ENCODE results near the gene ZDHHC1. TPM values are rescaled to one million over a fixed set of nuclear protein-coding genes. Genes with fewer than 3 reads are reported as not detected.

The ZDHHC1 gene
- total and polyA plus RNA-seq, 2 donors (not counting 3 experiments of a cell fraction or from before 2014, with no cell fraction given): 11.4 to 14.4 TPM

- peaks cover 0 to 2% of the 10 kb centered on the region in 2 experiments for H3K36me3 ChIP-seq (ENCODE audit: control insufficient read depth in 2 of 2, extremely low read depth in 1 of 2, insufficient read depth in 2 of 2, low read length in 2 of 2)
- intact Hi-C loops (cut with micrococcal nuclease) (no loop called here), dilution Hi-C loops (cut with MboI; ENCODE audit: extremely low pct_ligation_motif_present, low sequenced_read_pairs) (no loop called here)
- H3K4me2 ChIP-seq (ENCODE audit: insufficient read depth, low read length): no peak overlapping the region
- no TSS peak for BruUV-seq (replicated peaks)
- H3K9ac ChIP-seq (replicated peaks; ENCODE audit: extremely low read depth, insufficient read depth, low read length): no peak overlapping the region
- no peak overlapping the region for H3K27ac ChIP-seq (ENCODE audit: insufficient read depth, low read depth, low read length)
- no peaks in the 10 kb centered on the region for H3K9me3 ChIP-seq (replicated peaks; ENCODE audit: control insufficient read depth, insufficient read depth, low read length)
- no peaks in the 10 kb centered on the region for H3K79me2 ChIP-seq (ENCODE audit: control insufficient read depth, insufficient read depth, low read length)
- TF ChIP-seq GATA2 (IDR thresholded peaks at IDR 0.05; ENCODE audit: insufficient read depth, insufficient read length, low read depth, low read length): no peak
- no peak for TF ChIP-seq FOS (IDR thresholded peaks at IDR 0.05; ENCODE audit: borderline replicate concordance, insufficient read depth, low read length)
- TF ChIP-seq, protein P1, sequence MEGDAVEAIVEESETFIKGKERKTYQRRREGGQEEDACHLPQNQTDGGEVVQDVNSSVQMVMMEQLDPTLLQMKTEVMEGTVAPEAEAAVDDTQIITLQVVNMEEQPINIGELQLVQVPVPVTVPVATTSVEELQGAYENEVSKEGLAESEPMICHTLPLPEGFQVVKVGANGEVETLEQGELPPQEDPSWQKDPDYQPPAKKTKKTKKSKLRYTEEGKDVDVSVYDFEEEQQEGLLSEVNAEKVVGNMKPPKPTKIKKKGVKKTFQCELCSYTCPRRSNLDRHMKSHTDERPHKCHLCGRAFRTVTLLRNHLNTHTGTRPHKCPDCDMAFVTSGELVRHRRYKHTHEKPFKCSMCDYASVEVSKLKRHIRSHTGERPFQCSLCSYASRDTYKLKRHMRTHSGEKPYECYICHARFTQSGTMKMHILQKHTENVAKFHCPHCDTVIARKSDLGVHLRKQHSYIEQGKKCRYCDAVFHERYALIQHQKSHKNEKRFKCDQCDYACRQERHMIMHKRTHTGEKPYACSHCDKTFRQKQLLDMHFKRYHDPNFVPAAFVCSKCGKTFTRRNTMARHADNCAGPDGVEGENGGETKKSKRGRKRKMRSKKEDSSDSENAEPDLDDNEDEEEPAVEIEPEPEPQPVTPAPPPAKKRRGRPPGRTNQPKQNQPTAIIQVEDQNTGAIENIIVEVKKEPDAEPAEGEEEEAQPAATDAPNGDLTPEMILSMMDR (IDR thresholded peaks at IDR 0.05; ENCODE audit: extremely low read depth in 1 of 2, insufficient read depth in 1 of 2, low read depth in 1 of 2, low read length in 2 of 2): no peak
- TF ChIP-seq POLR2AphosphoS5 (IDR thresholded peaks at IDR 0.05; ENCODE audit: insufficient read depth, low read depth, low read length): no peak
- TF ChIP-seq JUN (IDR thresholded peaks at IDR 0.05; ENCODE audit: borderline replicate concordance, insufficient read depth, insufficient read length, low read depth): no peak
- no peak for TF ChIP-seq EZH2 (IDR thresholded peaks at IDR 0.05; ENCODE audit: borderline replicate concordance, low read depth, low read length, severe bottlenecking)
- no peak overlapping the region for H3K4me3 ChIP-seq (replicated peaks in 1 of 3; ENCODE audit: insufficient read depth in 1 of 3, low read depth in 1 of 3, low read length in 3 of 3)
- no peak overlapping the region for H2AFZ ChIP-seq (ENCODE audit: low read depth, low read length)
- no peak for FAIRE-seq
- H3K9me1 ChIP-seq (replicated peaks; ENCODE audit: control insufficient read depth, extremely low read depth, insufficient read depth, low read length): no peaks in the 10 kb centered on the region
- ChIA-PET POLR2A (interaction anchor here (0.7 kb wide), 1 partner anchor 498 kb away, joined by 3 read pairs; no protein-coding TSS in a partner anchor), CTCF (interaction anchor here (1.9 to 3.7 kb wide), 3 partner anchors 12 to 172 kb away, joined by 8 to 25 read pairs (median 24); no protein-coding TSS in a partner anchor)
- DNase-seq (ENCODE audit: low read depth, low spot score): no peak
- peaks cover 8% of the 10 kb centered on the region for H3K4me1 ChIP-seq (ENCODE audit: control insufficient read depth, extremely low read depth, insufficient read depth, low read length)
- peaks cover 16 to 17% of the 10 kb centered on the region in 2 experiments for H3K27me3 ChIP-seq (ENCODE audit: control insufficient read depth in 2 of 2, insufficient read depth in 2 of 2, low read length in 2 of 2)
- no peaks in the 10 kb centered on the region for H4K20me1 ChIP-seq (replicated peaks; ENCODE audit: control insufficient read depth, extremely low read depth, insufficient read depth, low read length)
Measured at GRCh38 chr16:67432506-67432890, 16.2 kb upstream of the ZDHHC1 start.
